ENCODE results near the gene PHF13.

- TF ChIP-seq, protein P1, sequence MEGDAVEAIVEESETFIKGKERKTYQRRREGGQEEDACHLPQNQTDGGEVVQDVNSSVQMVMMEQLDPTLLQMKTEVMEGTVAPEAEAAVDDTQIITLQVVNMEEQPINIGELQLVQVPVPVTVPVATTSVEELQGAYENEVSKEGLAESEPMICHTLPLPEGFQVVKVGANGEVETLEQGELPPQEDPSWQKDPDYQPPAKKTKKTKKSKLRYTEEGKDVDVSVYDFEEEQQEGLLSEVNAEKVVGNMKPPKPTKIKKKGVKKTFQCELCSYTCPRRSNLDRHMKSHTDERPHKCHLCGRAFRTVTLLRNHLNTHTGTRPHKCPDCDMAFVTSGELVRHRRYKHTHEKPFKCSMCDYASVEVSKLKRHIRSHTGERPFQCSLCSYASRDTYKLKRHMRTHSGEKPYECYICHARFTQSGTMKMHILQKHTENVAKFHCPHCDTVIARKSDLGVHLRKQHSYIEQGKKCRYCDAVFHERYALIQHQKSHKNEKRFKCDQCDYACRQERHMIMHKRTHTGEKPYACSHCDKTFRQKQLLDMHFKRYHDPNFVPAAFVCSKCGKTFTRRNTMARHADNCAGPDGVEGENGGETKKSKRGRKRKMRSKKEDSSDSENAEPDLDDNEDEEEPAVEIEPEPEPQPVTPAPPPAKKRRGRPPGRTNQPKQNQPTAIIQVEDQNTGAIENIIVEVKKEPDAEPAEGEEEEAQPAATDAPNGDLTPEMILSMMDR (IDR thresholded peaks at IDR 0.05): no peak
- TF ChIP-seq POLR2AphosphoS5 (IDR thresholded peaks at IDR 0.05): peak; percentile 7
Measured at GRCh38 chr1:6594977-6595740, 18.4 kb upstream of the PHF13 start.

Measured in gastroesophageal sphincter (tissue), 3 donors.